K562 (cell line): ENCODE measurements around the gene SENP3.

Experiments used
- EZH2 ChIP-seq: IDR thresholded peaks from 2 replicates; pipeline ENCODE4 v1.6.1; 2012; ENCODE audit warnings: low read depth, mild to moderate bottlenecking, inconsistent platforms, low read length, borderline replicate concordance
- MLLT1 ChIP-seq, 2 experiments: fragments of 450-650 bp; IDR thresholded peaks; 2 replicates each; pipeline ENCODE4 v1.6.1; 2016
- POLR2A ChIP-seq: fragments of 450-650 bp; conservative IDR thresholded peaks from 2 replicates; pipeline ENCODE4 v1.6.1; 2016
- REST ChIP-seq, 2 experiments: fragments of 450-650 bp; formaldehyde crosslinking in 1 of 2; IDR thresholded peaks; 2 replicates each; pipeline versions ENCODE4 v1.4.0 to v1.6.1; 2014 to 2020; ENCODE audit warnings: mild to moderate bottlenecking in 2 of 2, borderline replicate concordance in 1 of 2, low read depth in 1 of 2
- TSHZ1 ChIP-seq: fragments of 250-450 bp; sonication (Bioruptor Pico); IDR thresholded peaks from 2 replicates; pipeline ENCODE4 v1.4.0; 2020; ENCODE audit warnings: mild to moderate bottlenecking, moderate library complexity
- ZNF124 ChIP-seq: sonication (generic); formaldehyde crosslinking; IDR thresholded peaks from 2 replicates; pipeline ENCODE4 v1.8.1; 2022; ENCODE audit warnings: missing genetic modification reagents
- ZSCAN29 ChIP-seq: fragments of 450-650 bp; IDR thresholded peaks from 2 replicates; pipeline ENCODE4 v1.6.1; 2017

GRCh38 chr17:7620835-7621234 lies 59.1 kb downstream of the SENP3 start:
- TF ChIP-seq ZNF124 (CRISPR knock-in tag) (no peak), MLLT1 (IDR thresholded peaks at IDR 0.05) (no peak), POLR2A (no peak), EZH2 (no peak), ZSCAN29 (no peak), REST (IDR thresholded peaks at IDR 0.05; ENCODE audit: borderline replicate concordance) (no peak), REST (CRISPR knock-in tag; IDR thresholded peaks at IDR 0.05; ENCODE audit: low read depth) (no peak), TSHZ1 (no peak)
